Panc1 (cell line): ENCODE measurements around the gene GALNTL6.

ENCODE experiments used
- POLR2AphosphoS5 ChIP-seq: IDR thresholded peaks from 2 replicates; pipeline ENCODE4 v1.6.1; 2012; ENCODE audit warnings: mild to moderate bottlenecking, low read depth, low read length, moderate library complexity
- REST ChIP-seq, 2 experiments: IDR thresholded peaks; 2 replicates each; pipeline ENCODE4 v1.6.1; 2011 to 2012; ENCODE audit warnings: low read depth in 2 of 2, control low read depth in 1 of 2, low read length in 1 of 2, mild to moderate bottlenecking in 1 of 2, moderate library complexity in 1 of 2; ENCODE audit not compliant: insufficient read depth in 1 of 2
- SIN3A ChIP-seq: IDR thresholded peaks from 2 replicates; pipeline ENCODE4 v1.6.1; 2012; ENCODE audit warnings: low read depth, mild to moderate bottlenecking, low read length, moderate library complexity, borderline replicate concordance; ENCODE audit not compliant: insufficient read depth
- TCF7L2 ChIP-seq: IDR thresholded peaks from 2 replicates; pipeline ENCODE4 v1.6.1; 2011; ENCODE audit warnings: mild to moderate bottlenecking, low read depth, low read length, inconsistent platforms
- TF ChIP-seq, protein P1 (sequence below): fragments of 450-650 bp; IDR thresholded peaks from 2 replicates; pipeline ENCODE4 v1.5.1; 2017; ENCODE audit warnings: mild to moderate bottlenecking

DNA sequence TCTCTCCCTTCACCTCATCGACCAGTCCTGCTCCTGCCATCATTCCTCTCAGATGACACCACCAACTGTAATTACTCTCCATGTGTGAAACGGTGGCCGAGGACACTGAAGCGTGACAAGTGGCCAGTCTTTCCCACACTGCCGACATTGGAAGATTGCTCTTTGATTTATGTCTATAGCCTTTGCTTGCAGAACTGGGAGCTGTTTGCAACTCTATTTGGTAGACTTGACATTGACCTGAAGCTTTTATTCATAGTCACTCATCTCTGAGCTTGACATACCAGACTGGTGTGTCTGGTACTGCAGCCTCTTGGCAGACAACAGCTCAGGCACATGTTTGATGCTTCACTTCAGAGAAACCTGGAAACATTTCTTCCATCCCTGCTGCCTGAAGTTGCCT is 1233.6 kb downstream of the GALNTL6 start:
- TF ChIP-seq, protein P1, sequence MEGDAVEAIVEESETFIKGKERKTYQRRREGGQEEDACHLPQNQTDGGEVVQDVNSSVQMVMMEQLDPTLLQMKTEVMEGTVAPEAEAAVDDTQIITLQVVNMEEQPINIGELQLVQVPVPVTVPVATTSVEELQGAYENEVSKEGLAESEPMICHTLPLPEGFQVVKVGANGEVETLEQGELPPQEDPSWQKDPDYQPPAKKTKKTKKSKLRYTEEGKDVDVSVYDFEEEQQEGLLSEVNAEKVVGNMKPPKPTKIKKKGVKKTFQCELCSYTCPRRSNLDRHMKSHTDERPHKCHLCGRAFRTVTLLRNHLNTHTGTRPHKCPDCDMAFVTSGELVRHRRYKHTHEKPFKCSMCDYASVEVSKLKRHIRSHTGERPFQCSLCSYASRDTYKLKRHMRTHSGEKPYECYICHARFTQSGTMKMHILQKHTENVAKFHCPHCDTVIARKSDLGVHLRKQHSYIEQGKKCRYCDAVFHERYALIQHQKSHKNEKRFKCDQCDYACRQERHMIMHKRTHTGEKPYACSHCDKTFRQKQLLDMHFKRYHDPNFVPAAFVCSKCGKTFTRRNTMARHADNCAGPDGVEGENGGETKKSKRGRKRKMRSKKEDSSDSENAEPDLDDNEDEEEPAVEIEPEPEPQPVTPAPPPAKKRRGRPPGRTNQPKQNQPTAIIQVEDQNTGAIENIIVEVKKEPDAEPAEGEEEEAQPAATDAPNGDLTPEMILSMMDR: no peak
- TF ChIP-seq SIN3A (no peak), POLR2AphosphoS5 (no peak), REST (IDR thresholded peaks at IDR 0.05; ENCODE audit: insufficient read depth in 1 of 2, low read depth in 2 of 2, low read length in 1 of 2) (no peak), TCF7L2 (no peak)
